NCI-H69 (cell line): Measurements from ENCODE around the gene PRSS57.
"Not testable (repeated sequence)": the region's sequence is repeated elsewhere in the genome, so short reads cannot be mapped to it uniquely, and the experiment has no call there.

Source experiments
- DNase-seq: peaks from one replicate; lab custom pipeline; 2025; lab: John Stamatoyannopoulos, UW

PRSS57 gene

DNA sequence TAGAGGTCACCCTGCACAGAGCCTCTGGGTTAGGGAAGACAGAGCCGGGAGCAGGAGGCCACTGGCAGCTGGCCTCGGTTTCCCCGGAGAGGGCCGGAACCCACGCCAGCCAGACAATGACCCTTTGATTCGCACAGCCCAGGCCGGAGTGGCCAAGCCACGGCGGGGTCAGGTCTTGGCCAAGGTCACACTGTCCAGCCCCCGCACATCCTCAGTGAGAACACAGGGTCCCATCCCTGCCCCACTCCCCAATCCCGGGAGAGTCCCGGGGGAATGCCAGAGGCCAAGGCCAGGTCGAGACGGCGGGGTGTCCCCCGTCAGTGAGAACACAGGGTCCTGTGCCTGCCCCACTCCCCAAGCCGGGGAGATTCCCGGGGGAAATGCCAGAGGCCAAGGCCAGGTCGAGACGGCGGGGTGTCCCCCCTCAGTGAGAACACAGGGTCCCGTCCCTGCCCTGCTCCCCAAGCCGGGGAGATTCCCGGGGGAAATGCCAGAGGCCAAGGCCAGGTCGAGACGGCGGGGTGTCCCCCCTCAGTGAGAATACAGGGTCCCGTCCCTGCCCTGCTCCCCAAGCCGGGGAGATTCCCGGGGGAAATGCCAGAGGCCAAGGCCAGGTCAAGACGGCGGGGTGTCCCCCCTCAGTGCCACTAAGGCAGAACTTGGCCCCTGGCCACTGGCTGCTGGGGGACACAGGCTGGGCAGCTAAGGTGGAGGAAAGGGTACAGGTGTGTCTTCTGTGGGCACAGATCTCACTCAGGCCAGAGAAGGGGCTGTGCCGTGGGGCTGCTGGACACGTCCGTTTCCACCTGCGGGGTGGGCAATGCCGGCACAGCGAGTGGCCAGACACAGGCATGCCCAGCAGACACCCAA is 20.7 kb downstream of the PRSS57 start:
- DNase-seq, result no peak

DNA sequence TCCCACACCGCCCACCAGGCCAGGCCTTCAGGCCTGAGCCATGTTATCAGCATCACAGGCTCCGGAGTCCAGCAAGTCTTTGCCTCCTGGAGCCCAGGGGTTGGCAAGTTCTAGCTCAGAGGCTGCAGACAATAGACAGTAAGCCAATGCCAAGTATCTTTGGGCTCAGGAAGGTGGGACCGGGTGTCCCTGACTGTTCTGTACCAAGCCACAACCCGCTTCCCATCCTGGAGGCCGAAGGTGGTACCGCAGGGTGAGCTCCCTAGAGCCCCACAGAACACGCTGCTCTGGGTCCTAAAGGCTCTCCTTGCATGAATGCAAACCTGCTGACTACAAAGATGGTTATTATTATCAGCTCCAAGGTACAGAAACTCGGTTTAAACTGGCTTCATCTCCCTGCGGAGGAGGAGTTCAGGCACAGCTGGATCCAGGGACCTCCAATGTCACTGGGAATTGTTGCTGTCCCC is 24.6 kb downstream of the PRSS57 start:
- DNase-seq, result no peak

DNA sequence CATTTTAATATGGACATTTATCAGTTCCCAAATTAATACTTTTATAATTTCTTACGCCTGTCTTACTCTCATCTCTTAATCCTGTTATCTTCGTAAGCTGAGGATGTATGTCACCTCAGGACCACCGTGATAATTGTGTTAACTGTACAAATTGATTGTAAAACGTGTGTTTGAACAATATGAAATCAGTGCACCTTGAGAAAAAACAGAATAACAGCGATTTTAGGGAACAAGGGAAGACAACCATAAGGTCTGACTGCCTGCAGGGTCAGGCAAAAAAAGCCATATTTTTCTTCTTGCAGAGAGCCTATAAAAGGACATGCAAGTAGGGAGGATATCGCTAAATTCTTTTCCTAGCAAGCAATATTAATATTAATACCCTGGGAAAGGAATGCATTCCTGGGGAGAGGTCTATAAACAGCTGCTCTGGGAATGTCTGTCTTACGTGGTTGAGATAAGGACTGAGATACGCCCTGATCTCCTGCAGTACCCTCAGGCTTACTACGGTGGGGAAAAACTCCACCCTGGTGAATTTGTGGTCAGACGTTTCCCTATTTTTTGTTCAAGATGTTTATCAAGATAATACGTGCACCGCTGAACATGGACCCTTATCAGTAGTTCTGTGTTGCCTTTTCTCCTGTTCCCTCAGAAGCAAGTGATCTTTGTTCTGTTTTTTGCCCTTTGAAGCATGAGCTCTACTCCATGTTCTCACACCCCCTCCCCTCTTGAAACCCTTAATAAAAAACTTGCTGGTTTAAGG is 26.4 kb downstream of the PRSS57 start:
- DNase-seq, result not testable (repeated sequence)

DNA sequence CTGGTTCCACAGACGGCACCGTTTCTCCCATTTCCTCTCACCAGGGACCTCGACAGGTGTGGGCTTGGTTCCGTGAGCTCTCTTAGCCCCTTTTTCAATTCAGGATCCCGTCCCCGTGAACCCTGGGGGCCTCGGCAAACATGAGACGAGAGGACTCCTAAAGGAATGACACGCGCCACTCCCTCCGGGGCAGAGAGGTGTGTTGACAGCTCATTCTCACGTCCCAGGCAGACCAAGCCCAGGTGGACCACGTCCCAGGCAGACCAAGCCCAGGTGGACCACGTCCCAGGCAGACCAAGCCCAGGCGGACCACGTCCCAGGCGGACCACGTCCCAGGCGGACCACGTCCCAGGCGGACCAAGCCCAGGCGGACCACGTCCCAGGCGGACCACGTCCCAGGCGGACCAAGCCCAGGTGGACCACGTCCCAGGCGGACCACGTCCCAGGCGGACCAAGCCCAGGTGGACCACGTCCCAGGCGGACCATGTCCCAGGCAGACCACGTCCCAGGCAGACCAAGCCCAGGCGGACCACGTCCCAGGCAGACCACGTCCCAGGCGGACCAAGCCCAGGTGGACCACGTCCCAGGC is 28.2 kb downstream of the PRSS57 start:
- DNase-seq, result not testable (repeated sequence)

DNA sequence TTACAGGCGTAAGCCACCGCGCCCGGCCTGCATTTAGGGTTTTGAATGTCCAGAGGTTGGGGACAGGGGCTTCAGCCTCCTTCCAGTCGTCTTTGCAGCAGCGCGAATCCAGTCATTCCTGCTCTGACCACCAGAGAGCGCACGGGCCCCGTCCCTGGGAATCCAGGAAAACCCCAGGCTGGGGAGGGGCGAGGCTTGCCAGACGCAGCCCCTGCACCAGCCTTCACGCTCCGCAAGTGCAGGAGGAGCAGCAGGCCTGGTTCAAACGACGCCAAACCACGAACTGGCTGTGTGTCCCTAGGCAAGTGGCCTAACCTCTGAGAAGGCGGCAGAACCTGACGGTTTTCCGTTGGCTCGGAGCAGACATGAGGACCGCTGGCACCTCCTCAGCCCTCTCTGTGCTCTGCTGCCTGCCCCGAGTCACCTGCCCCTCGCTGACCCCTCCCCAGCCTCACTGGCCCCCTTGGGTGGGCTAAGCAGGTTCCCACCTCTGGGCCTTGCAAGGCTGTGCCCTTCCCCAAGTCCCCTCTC is 30.3 kb downstream of the PRSS57 start:
- peak; percentile 88 for DNase-seq

DNA sequence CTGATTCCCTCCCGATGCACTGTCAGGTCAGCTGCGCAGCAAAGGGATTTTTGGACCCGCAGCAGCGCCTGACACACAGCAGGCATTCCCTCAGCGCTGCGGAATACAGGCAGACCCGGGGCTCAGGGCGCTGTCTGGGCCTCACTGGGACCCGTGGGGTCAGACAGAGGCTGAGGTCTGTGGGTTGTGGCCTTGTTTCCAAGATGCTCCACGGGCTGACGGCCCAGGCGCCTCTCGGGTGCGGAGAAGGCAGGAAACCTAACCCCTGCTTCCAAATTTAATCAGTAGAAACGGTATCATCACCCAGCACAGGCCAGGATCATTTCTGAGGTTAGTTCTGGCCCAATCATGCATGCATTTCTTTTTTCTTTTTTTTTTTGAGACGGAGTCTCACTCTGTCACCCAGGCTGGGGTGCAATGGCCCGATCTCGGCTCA is 31.6 kb downstream of the PRSS57 start:
- no peak for DNase-seq

DNA sequence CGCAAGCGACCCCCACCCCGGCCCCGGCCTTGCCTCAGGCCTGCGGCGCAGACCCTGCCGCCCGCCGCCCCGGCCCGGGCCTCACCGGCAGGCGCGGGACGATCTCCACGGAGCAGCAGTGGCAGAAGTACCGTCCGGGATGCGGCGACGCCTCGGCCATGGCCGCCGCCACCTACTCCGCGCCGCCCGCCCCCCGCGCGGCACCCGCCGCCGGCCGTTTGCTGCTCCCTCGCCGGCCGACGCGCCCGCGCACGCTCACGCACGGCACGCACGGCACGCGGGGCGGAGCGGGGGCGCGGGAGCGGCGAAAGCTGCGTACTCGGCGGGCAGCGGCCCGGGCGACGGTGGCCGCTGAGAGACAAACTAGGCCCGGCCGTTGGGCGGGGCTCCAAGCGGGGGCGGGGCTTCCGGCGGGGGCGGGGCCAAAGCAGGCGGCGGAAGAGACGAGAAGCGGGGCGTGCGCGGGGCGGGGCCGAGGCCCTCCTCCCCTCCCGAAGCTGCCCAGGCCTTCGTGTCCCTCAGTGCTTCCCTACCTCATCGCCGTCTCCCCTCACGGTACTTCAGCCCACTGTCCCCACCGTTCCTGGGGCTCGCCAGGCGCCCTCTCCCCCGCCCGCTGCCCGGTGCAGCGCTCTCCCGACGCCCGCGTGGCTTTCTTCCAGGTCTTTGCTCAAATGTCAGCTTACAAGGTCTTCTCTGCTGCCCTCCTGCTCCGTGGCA is 32.1 kb downstream of the PRSS57 start, which contains the start of gene RNF126:
Gene RNF126, minus strand, starts transcription at position 253 of the 720 bp plus-strand sequence. Its CDS starts 93 bp downstream, at position 160.
- DNase-seq, result peak; percentile 96

DNA sequence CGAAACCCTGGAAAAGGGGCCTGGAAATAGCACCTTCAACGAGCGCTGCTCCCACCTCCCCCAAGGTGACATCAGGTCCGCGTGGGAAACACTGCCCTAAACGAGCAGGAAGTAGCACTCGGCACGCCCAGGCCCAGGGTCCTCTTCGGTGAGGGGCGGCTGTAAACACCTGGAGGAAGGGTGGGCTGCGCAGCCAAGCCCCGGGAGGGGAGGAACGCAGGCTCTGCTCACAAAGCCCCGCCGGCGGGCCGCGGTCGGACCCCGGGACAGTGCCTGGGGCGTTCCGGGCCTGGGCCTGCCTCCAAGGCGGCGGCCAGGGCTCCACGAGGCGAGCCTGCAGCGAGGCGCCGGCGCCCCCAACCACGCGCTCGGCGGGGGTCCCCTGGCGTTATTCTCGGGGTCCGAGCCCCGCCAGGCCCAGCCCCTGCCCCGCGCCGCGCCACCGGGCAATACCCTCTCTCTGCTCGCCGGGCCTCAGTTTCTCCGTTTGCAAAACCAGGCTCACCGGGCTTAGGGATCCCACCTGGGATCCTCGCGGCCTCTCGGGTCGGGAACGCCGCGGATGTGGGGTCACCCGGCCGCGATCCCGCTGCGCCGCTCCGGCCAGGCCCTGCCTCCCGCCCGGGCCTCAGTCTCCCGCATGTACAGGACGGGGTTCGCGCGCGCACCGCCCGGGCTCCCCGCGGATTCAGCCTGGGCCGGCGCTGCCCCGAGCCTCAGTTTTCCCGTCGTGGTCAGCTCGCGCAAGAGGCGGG is 32.9 kb downstream of the PRSS57 start:
- DNase-seq, result peak; percentile 78

DNA sequence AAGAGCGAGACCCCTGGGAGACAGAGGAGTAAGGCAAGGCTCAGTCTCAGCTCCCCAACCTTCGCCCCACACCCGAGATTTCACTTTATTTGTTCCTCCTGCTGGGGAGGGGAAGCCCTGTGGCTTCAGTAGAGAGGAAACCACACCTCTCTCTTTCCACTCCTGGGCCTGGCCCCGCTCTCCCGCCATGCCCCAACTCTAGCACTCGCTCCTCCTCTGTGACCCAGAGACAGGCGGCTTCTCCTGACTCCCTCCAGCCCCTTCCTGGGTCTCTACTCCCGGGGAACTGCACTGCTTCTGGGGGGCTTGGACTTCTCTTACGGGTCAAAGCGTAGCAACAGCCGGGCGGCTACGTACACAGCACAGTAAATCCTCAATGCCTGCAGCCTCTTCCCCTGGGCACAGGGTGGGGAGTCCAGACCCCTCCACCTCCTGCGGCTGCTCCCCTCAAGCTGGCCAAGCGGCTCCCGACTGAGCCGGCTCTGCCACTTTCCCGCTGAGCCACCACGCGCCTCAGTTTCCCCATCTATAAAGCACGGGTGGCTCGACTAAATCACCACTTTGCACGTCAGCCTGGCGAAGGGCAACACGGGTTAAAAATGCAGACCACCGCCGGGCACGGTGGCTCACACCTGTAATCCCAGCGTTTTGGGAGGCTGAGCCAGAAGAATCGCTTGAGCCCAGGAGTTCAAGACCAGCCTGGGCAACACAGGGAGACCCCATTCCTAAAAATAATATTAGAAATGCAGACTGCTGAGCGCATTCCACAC is 33.6 kb downstream of the PRSS57 start:
- no peak for DNase-seq

DNA sequence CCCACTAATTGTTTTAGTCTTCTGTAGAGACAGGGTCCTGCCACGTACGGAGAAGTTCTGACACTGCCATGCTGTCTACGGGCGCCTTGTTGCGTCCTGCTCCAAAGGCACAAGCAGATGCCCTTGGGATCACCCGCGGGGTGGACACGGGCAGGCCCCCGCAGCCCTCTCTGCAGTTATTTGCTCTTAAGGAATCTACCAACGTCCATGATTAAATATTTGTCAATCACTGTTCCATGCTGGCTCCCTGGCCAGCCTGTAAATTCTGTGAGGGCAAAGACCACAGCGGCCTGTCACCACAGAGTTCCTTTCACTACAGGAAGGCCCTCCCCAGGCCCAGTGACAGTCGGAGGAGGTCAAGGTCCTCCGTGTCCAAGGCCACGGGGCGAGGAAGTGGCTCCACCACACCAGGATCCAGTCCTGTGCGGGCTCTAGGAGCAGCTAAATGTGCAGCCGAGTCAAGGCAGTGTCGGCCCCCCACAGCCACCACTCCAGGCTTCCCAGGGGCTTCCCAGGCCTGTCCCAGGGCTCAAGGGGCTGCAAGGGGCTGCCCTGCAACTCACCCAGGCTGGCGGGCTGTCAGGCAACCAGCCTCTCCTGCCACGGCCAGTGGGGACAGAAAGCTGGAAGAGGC is 34.3 kb downstream of the PRSS57 start:
- DNase-seq, result no peak

DNA sequence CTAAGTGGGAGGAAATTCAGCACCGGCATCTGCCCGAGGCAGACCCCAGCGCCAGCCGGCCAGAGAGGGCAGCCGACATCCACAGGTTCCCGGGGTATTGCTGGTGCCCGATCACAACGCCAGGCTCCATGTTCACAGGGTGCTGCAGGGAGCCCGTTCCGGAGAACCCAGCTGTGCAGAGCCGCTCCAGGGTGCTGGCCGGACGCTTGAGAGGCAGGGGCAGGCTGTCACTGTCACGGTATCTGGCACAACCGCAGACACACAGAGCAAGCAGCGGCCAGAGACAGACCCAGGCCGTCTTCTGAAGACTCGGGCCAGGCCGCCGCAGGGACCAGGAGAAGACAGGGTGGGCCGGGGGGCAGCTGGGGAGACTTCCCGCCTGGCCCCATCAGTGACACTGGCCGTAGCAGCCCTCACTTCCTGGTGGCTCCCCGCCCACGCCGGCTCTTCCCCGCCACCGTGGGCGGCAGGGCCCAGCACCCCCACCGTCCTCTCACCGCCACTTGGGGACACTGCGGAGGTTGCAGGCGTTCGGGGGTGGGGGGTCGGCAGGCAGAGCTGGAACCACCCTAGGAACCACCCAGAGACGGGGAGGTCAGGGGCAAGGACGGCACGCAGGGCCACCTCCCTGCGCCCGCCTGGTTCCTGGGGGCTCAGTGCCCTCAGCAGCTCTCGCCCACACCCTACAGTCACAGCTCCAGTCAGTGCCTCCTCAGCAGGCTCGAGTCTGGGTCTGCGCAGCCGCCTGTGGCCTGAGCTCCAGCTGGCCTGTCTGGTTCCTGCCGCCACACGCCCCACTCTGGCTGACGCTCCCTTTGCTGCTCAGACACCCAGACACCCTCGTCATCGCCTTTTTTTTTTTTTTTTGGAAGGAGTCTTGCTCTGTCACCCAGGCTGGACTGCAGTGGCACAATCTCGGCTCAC is 36.1 kb downstream of the PRSS57 start:
- DNase-seq, result no peak

DNA sequence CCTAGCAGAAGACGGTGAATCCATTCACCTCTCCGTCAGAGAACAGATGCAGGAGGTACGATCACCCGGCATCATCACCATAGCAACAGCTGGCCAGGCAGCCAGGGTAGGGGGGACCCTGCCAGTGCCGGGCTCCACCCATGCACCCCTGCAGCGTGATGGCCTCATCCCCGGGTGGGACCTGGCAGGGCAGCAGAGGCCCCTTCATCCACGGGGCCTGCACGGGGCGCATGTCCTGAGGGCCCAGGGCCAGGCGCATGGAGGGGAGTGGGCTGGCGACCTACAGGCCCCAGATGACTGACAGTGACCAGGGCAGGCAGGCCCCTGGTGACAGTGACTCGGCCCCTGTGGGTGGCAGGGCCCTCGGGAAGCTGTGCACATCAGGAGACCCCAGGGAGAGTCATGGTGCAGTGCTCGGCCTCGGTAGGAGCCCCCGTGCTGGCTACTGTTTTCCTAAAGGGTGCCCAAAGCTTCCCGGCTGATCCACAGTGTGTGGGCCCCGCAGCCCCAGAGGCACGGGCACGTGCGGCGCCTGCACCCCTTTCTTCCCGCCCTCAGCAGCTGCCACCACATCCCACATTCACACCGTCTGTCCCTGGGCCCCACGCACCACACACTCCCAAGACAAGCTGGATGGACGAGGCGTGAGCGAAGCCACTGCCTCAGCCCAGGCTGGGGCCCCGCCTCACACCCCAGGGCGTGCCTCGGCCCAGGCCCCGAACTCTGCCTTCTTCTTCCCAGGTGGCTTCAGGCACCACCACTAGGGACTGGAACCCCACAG is 37.0 kb downstream of the PRSS57 start:
- no peak for DNase-seq

DNA sequence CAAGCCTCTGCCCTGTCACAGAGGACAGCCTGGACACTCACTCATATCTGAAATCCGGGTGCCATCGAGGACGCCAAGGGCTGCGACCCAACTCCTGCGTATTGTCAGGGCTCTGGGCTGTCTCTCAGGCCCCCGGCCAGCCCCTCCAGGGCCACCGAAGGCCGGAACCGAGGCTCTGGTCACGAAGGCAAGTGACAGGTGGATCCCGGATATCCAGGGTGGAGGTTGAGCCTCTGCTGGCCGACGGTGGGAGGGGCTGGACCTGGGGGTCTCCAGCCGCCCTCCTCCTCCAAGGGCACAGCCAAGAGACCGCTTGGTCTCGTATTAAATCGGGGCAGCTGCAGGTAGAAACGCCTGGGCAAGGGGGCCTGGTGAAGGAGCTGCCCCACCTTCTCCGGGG is 37.6 kb downstream of the PRSS57 start:
- no peak for DNase-seq

DNA sequence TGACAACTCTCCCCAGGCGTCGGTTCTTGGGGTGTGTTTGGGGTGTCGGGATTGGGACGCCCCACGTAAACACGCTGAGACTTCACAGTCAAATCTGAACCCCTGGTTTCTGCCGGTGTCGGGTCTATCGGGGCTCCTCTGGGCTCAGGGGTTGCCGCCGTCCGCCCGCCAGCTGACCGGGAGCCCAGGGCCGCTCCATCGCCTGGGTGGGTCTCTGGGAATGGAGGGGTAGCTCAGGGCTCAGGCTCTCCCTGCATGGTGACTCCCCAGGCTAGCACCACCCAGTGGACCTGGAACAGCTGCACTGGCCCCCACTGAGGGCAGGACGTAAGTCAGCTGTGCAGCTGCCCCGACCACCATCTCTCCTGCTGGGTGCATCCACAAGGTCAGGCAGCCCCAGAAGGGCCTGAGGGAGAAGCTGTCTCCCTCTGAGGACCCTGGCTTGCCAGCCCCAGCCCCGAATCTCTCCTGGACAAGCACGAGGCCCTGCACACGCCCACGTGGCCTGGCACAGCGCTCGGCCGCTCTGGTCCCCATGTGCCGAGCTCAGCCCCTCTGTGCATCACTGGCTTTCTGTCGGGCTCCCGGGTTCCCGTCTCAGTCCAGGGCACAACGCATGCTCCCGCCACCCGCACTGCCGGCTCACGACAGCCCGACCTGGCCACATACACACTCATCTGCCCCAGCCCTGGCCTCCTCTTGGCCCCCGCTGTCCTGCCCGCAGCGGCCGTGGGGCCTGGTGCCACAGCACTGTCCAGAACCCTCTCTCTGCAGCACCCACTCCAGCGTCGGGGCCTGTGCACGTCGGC is 38.3 kb downstream of the PRSS57 start:
- DNase-seq, result no peak

DNA sequence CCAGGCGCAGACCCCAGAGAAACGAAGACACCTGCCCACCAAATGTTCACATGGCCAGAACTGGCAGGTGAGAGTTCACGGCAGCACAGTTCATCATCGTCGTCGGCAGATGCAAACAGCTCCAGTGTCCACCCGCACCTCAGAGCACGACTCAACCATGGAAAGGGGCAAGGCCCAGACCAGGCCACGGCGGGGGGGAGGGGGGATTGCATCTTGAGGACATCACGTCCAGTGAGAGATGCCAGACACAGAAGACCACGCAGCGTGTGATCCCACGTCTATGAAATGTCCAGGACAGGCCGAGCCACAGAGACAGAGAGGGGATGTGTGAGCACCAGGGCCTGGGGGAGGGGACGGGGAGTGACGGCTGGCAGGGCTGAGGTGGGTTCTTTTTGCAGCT is 39.6 kb downstream of the PRSS57 start:
- DNase-seq, result no peak

DNA sequence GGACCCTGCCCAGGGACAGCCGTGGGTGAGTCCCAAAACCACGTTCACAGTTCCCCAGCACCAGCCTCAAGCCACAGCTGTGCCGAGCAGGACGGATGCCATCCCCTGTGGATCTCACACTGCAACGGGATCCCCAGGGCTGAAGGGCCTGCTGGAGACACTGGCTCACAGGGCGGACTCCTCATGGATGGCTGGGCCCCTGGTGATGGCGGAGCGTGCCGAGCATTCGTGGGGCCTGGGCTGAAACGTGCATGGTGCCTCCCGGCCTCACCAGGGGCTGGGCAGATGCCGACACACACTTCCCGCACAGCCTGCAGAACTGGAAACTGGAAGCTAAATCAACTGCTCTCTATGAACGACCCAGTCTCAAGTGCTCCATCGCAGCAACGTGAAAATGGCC is 41.8 kb downstream of the PRSS57 start:
- DNase-seq, result no peak
